A204.1 (cell line): Measurements from ENCODE around the gene AK4.
"Not testable (repeated sequence)": the region's sequence is repeated elsewhere in the genome, so short reads cannot be mapped to it uniquely, and the experiment has no call there.

Experiments
- FAIRE-seq: peaks from 2 replicates; lab custom pipeline; 2012; peaks lifted over from hg19 to GRCh38; lab: Jason Lieb, UNC

Gene AK4

DNA sequence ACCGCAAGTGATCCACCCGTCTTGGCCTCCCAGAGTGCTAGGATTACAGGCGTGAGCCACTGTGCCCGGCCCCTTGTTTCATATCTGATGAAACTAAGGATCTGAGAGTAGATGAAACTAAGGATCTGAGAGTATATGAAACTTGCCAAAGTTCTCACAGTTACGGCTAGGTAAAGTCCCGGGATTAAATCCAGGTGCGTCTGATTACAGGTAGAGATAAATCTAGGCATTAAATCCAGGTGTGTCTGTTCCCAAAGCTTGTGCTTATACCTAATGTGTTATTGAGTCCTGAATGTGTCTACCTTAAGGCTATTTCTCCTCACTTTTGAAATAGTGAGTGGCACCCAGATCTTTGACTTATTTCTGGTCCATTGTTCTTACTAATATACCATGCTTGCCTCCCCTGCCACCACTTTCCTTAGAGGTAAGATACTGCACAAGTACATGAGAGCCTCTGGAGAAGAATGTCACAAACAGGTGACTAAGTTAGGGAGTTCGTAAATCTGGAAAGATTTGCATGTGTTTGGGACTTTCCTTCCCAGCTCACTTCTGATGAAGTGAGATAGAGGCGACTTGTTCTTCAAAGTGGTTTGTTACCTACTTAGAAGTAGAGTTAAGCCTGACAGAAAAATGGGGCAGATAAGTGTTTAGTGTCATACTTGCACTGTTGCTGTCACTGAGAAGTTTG lies 66.5 kb downstream of the AK4 start:
- FAIRE-seq: no peak

DNA sequence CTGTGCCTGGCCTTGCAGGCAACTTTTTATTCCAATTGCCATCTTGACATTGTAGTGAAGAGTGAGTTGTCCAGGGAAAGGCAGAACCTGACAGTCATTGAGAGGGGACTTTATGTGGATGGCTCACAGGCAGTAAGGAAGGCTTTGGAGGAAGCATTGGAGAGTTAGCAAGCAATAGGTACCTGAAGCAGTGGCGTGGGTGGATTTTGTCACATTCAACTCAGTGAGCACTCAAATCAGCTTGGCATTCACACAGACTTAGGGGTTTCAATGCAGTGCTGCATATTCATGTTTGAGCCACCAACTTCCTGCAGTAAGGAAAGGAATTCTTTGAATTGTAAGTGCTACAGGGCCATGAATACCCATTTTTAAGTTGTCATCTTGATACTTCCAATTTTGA lies 69.0 kb downstream of the AK4 start:
- no peak for FAIRE-seq

DNA sequence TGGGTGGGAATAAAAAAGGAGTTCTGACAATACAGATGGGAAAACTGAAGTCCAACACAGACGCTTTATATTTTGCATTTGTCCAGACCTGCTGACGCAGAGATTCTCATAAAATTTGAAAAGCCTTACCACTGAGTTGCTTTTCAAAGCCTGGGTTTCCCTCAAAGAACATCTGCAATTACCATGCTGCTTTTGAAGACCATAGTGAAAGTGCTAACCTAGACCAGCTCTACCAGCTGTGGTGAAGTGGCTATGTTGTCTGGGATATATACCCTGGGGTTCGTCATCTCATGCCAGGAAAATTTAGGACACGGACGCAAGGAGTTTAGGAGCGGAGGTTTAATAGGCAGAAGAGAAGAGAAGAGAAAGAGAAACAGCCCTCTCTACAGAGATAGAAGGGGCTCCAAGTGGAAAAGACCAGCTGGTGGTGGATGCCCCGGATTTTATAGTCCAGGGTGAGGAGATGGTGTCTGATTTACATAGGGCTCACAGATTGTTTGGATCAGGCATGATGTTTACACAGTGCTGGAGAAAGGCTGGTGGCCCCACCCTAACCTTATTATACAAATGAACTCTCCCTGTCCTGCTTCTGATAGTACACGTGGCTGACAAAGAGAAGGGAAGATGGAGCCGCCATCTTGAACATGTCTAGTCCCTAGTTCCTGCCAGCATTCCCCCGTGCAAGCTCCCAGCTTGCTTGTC lies 73.8 kb downstream of the AK4 start:
- FAIRE-seq: no peak

DNA sequence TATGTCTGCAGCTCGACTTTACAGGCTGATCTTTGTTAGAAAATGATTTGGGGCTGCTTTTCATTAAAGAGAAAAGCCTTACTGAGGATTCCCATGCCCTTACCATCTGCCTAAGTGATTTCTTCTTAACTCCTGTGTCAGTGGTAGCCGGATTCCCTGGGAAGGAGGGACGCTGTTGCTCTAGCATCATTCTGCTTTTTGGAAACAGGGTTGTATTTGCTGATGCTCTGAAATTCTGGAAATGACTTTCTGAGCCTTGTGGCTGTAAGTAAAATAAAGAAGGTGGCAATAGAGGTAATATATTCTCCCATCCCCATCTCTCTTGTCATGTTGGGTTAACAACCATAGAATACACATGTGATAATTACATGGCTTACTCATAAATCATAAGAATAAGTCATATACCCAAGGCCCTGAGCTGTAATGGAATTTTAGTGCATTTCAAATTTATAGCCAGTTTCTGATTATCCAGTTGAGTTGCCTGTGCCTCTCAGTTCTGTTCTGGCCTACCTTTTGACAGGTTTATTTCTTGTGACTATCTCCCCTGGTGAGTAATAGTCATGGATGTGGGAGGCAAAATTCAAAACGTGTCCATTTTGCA lies 74.4 kb downstream of the AK4 start:
- no peak for FAIRE-seq

DNA sequence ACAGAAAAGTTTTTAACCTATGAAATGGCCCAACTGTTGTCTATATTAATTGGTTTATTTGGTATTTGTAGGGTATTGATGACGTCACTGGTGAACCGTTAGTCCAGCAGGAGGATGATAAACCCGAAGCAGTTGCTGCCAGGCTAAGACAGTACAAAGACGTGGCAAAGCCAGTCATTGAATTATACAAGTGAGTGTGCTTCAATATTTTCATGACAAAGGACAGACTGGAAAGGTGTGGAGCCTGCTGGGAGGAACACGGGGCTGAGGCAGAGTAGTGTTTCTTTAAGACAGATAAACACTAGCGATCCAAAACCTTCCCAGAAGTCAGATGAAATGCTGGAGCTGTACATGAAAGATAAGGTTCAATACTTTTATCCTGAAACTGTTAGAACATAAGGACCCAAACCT lies 76.7 kb downstream of the AK4 start:
- no peak for FAIRE-seq

DNA sequence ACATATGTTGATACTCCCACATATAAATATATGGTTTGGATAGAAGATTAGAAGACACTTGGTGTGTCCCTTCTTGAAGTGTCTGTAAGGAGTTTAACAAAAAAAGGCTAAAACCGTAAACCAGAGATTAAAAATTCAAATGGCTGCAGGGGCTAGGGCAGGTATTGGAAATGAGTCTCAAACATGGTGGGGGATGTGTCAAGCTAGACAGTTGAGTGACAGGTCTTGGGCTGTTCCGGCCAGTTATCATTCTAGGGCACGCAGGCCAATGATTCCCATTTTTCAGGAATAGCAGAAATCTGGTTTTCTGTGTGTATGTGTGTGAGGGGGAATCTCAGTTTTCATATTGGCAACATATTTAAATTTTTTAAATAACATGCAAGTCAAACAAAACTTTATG lies 77.2 kb downstream of the AK4 start:
- FAIRE-seq: no peak

DNA sequence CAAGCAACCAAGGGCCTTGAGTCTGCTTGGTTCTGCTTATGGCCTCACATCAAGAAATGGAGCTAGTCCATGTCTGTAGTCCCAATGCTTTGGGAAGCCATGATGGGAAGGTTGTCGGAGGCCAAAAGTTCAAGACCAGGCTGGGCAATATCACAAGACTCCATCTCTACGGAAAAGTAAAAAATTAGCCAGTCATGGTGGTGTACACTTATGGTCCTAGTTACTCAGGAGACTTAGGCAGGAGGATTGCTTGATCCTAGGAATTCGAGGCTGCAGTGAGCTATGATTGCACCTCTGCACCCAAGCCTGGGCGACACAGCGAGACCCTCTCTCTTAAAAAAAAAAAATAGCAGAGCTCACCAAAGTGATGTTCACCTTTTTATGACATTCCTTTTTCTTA lies 81.2 kb downstream of the AK4 start:
- FAIRE-seq: no peak

DNA sequence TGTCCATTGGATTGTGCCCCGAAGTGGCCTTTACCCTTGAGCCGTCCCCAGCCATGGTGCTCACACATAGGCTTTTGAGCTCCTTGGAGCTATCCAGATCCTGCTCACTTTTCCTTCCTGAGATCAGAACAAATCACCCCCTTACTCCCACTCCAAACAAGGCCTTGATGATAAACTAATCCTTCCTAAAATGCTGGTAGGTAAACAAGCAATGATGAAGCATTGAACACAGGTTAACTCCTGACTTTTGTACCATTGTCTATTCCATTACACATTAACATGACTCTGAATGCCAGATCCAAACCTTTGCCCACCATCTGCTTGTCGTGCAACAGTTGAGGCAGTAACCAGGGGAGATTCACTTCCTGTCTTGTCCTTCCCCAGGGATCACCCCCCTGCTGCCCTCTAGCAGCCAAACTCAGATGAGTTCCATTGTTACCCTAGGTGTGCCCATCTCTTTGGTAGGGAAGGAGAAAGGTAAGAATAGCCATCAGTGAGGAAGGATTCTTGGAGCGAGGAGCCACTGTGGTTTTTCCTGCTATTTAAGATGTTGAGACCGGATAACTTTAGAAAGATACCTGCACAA lies 81.8 kb downstream of the AK4 start:
- no peak for FAIRE-seq

DNA sequence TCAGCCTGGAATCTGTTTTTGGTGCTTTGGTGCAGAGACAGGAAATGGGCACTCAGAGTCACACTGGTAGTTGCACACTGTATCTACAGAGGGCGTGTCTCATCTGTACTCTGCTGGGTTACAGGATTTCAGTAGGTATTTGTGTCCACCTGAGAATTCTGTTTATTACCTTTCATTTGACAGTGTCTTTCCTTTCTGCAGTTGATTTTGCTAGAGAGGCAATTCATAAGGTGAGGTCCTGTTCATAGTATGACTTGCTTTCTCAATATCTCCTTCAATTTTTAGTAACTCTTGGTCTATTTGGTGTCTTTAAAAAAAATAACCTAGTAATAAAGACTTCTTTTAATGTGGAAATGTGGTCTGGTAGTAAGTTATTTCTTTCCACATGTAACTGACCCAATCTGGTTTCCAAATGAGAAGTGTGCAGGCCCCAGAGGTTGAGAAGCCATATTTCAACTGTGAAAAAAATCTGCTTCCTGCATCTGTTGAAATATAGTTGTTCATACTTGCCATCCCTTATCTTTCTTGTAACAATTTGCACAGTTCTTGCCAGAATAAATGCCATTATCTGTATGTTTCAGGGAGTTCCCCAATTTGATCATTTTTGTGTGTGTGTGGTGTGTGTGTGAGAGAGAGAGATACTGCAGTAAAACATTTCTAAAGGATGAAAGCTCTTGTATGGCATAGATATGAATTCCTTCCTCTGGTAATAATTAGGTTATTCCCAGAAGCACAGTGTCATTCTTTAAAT lies 82.9 kb downstream of the AK4 start:
- FAIRE-seq: no peak

DNA sequence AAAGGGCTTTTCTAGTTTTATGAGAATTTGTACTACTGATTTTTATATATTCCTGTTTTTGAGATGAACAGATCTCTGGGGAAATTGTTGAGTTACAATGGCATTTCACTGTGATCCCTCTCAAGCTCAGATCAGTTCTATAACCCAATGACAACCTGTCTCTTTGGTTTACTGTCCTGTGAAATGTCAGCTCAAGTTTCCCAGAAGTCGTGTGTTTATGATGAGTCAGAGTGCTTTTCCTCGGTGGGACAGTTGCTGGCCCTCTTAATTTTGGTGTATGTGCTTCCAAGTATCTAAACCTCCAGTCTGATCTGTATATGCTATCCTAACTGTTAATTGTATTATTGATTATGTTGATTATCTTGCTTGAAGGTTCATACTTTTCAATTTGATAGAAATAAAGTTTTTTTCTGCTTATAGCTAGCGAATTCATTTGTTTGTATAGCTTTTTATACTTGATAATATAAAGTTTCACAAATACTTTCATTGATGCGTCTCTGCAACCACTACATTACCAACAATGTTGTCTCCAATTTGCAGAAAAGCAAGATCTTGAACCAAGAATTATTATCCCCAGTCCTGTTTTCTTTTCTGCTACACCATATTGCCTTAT lies 83.8 kb downstream of the AK4 start:
- FAIRE-seq: no peak

DNA sequence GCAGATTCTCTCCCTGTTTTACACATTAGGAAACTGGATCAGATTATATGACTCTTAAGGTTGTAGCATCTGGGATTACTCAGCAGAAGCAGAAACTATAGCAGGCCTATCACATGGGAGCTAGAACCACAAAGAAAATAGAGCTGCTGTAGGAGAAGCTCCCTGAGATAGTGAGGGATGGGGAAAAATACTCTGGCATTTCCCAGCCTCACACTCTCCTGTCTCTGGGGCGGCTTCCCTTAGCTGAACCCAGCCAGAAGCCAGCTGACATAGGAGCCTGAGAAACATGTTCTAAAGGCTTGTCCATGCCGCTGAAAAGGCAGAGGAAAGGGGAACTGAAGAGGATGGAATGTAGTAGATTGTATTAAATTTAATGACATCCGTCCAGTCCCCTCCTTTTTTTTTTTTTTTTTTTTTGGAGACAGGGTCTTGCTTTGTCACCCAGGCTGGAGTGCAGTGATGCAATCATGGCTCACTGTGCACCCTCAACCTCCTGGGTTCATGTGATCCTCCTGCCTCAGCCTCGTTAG lies 84.5 kb downstream of the AK4 start:
- no peak for FAIRE-seq

DNA sequence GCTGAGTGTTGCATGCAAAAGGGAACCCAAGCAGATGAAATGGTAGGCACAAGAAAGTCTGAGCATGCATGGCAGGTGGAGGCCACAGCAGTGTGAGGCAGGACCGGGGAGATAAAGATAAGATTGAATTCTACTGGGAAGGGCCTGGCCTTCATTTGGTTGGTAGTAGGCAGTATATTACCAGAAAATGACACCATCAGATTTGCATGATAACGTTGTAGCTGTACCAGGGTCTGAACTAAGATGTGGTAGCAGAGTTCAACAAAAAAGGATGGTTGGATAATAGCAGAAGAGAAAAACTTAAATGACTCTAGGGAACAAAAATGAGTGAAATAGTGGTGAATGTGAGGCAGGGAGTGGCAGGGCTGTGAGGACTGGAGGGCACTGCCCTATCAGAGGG lies 85.8 kb downstream of the AK4 start:
- no peak for FAIRE-seq

DNA sequence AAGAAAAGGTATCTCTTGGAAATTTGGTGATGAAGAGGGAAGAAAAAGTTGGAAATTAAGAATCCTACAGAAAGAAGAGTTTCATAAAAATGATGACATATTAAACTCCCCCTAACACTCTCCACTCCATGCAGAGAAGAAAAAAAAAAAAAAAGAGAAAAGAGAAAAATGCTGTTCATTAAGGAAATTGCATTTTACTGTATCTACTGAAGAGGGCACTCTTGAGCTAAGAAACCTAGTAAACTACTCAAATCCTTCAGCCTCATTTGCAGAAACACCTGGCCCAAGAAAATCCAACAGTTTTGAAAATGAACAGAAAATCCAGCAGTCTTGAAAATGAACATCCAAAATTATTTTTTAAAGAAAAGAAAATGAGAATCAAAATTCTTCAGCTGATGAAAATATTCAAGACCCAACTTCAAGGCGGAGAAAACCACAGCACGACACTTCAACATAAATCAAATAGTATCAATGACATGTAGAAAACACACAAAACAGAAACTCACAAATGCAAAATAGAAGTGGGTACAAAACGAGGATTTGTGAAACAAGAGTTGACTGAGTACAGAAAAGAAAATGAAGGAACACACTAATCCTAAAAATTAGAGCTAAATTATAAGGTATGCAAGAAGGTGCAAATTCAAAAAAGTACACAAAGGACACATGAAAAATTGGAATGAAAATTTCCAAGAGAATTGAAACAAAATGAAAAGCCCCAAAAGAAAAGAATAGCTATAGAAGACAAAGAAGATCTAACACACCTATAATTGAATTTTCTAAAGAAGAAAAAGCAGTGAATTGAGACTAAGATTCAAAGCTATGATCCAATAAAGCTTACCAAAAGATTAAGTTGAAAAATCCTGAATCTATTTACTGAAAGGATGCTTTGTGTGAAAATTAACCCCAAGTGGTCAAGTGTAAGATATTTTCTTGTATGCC lies 88.1 kb downstream of the AK4 start:
- peak; percentile 95 for FAIRE-seq

DNA sequence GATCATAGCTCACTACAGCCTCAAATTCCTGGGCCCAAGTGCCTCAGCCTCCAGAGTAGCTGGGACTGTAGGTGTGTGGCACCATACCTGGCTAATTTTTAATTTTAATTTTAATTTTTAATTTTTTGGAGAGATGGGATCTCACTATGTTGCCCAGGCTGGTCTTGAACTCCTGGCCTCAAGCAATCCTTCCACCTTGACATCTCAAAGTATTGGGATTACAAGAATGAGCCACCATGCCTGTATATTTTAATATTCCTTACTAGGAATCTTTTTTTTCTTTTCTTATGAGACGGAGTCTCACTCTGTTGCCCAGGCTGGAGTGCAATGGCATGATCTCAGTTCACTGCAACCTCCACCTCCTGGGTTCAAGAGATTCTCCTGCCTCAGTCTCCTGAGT lies 89.1 kb downstream of the AK4 start:
- not testable (repeated sequence) for FAIRE-seq

DNA sequence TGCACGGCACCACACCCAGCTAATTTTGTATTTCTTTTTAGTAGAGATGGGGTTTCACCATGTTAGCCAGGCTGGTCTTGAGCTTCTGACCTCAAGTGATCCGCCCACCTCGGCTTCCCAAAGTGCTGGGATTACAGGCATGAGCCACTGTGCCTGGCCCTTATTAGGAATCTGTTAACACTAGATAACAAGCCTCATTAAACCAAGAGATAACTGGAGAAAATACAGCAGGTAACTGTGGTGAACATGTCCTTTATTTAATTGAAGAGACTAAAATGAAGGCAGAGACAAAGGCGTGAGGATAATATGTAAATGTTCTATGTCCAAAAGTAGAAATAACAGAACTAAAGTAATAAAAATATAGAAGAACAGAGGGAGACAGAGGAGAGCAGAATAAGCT lies 89.5 kb downstream of the AK4 start:
- FAIRE-seq: no peak

DNA sequence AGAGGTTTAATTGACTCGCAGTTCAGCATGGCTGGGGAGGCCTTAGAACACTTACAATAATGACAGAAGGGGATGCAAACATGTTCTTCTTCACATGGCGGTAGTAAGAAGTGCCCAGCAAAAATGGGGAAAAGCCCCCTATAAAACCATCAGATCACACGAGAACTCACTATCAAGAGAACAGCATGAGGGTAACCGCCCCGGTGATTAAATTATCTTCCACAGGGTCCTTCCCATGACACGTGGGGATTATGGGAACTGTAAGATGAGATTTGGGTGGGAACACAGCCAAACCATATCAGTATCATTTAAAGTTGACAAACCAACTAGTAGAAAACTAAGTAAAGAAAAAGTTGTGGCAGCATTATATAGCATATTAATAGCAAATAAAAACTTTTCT lies 90.0 kb downstream of the AK4 start:
- no peak for FAIRE-seq

DNA sequence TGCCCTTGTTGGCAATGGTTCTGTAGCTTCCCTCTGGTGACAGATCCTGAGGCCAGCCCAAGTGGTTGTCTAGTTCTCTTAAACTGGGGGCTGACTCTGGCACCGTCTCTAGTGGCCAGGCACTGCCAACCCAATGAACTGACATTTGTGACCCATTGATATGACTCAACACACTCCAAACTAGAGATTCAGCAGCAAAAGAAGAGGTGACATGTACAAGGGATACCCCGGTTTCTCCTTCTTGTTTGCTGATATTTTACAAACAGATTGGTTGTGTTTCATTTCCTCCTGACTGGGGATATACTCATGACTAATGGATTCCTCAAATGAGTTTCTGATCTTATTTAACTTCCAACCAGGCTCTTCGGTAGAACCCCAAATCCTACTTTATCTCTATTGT lies 95.5 kb downstream of the AK4 start:
- FAIRE-seq: no peak

DNA sequence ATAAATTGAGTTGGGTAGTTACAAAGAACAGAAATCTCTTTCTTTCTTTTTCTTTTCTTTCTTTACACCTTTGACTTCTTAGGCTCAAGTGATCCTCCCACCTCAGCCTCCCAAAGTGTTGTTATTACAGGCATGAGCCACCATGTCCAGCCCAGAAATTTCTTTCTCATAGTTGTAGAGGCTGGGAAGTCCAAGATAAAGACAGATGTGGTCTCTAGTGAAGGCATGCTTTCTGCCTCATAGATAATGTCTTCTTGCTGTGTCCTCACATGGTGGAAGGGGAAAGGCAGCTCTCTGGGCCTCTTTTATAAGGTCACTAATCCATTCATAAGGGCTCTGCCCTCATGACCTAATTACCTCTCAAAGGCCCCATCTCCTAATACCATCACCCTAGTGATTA lies 97.3 kb downstream of the AK4 start:
- FAIRE-seq: no peak

DNA sequence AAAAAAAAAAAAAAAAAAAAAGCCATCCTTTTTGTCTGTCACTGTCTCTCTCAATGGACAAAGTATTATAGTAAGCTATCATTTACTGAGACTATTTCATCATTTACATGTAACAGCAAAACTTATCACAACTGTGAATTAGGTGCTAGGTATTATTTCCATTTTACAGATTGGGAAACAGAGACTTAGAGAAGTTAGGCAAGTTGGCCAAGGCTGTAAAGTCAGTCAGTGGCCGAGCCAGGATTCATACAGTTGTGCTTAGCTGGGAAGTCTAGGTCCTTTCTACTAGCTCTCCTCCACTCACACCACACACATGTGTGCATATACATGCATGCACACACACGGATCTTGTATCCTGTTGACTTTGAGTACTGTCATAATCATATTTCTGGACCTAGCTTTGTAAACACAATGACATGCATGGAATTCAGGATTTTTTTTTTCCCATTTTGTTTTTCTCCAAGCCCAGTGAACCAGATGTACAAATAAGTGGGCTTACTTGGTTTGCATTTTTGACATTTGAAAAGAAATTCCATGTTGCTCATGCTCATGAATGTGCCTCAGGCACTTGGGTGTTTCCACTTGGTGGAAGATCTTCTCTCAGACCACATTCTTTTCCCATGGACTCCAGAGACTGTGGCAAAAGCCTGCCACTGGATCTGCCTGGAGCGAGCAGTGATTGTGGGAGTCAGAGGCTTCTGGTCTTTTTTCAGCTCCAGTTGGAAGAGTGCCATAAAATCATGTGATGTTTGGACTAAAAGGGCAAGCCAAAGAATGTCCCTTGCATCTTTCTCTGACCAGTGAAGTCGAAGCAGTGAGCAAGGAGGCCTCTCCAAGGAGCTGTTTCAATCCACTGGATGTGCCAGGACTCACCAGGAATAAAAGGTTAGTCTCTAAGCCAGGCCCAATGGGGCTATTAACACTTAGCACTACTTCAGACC lies 99.7 kb downstream of the AK4 start:
- FAIRE-seq: no peak

DNA sequence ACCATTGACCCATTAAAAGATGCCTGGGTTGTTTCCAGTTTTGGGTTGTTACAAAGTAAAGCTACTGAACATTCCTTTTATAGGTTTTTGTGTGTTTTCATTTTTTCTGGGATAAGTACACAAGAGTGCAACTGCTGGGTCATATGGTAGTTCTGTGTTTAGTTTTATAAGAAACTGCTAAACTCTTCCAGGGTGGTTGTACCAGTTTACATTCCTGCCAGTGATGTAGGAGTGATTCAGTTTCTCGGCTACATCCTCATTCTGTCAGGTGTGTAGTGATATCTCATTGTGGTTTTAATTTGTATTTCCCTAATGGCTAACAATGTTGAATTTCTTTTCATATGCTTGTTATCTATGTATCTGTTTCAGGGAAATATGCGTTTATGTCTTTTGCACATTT lies 102.8 kb downstream of the AK4 start:
- no peak for FAIRE-seq
